Osteoblast (primary cell): ENCODE data around the gene SLC66A1. TPM values are rescaled to one million over a fixed set of nuclear protein-coding genes. Genes with fewer than 3 reads are reported as not detected.

Experiments used
- DNase-seq: peaks from one replicate; pipeline ENCODE4 v3.0.0; 2011; ENCODE audit warnings: low spot score, mixed read lengths; ENCODE audit not compliant: insufficient read length; ENCODE audit errors: missing footprints
- H2AFZ ChIP-seq: 2 replicates; pipeline ENCODE4 v1.6.0; 2011; ENCODE audit warnings: mild to moderate bottlenecking, low read length
- H3K27ac ChIP-seq: 2 replicates; pipeline ENCODE4 v1.5.1; 2011; ENCODE audit warnings: mild to moderate bottlenecking, low read depth, low read length, moderate library complexity
- H3K27me3 ChIP-seq: 2 replicates; pipeline ENCODE4 v1.6.0; 2012; ENCODE audit warnings: mild to moderate bottlenecking, control low read depth, inconsistent platforms, low read length, moderate library complexity; ENCODE audit not compliant: insufficient read depth
- H3K36me3 ChIP-seq: 2 replicates; pipeline ENCODE4 v1.5.1; 2011; ENCODE audit warnings: mild to moderate bottlenecking, low read length, control low read depth, moderate library complexity; ENCODE audit not compliant: insufficient read depth
- H3K4me1 ChIP-seq: 2 replicates; pipeline ENCODE4 v1.5.1; 2011; ENCODE audit warnings: mild to moderate bottlenecking, low read length, control low read depth, moderate library complexity; ENCODE audit not compliant: insufficient read depth
- H3K4me2 ChIP-seq: 2 replicates; pipeline ENCODE4 v1.6.0; 2011; ENCODE audit warnings: mild to moderate bottlenecking, low read length; ENCODE audit not compliant: insufficient read depth
- H3K4me3 ChIP-seq: fragments of 200-600 bp; sonication (generic); 3 replicates; pipeline ENCODE4 v1.5.1; 2012; ENCODE audit warnings: mild to moderate bottlenecking, low read length, inconsistent platforms; ENCODE audit not compliant: insufficient read depth
- H3K79me2 ChIP-seq: 2 replicates; pipeline ENCODE4 v1.6.0; 2012; ENCODE audit warnings: mild to moderate bottlenecking, low read length, control low read depth, inconsistent platforms; ENCODE audit not compliant: insufficient read depth
- H3K9me3 ChIP-seq: 2 replicates; pipeline ENCODE4 v1.5.1; 2011; ENCODE audit warnings: low read depth, low read length, control low read depth
- H4K20me1 ChIP-seq: 2 replicates; pipeline ENCODE4 v1.6.0; 2012; ENCODE audit warnings: mild to moderate bottlenecking, low read length, control low read depth; ENCODE audit not compliant: insufficient read depth
- CTCF ChIP-seq: IDR thresholded peaks from 2 replicates; pipeline ENCODE4 v1.5.1; 2011; ENCODE audit warnings: mild to moderate bottlenecking, low read depth, low read length, moderate library complexity; ENCODE audit errors: extremely low read depth
- total RNA-seq: library from RNA; depleted of rRNA; stranded (reverse); fragments of >200 nt; gene quantifications from 2 replicates; pipeline ENCODE4 v1.2.3, GENCODE V29; 2012

Gene SLC66A1
- total RNA-seq, 1 donor, result 32.6 TPM

GRCh38 chr1:19325958-19326747, 14.0 kb downstream of the SLC66A1 start:
- H4K20me1 ChIP-seq, result peaks cover 19% of the 10 kb centered on the region
- H3K4me3 ChIP-seq, result no peak overlapping the region
- H3K27ac ChIP-seq, result no peak overlapping the region
- H3K9me3 ChIP-seq, result no peaks in the 10 kb centered on the region
- H3K4me2 ChIP-seq, result no peak overlapping the region
- peaks cover 51% of the 10 kb centered on the region for H3K36me3 ChIP-seq
- no peak overlapping the region for H2AFZ ChIP-seq
- no peaks in the 10 kb centered on the region for H3K27me3 ChIP-seq
- peaks cover 14% of the 10 kb centered on the region for H3K79me2 ChIP-seq
- TF ChIP-seq CTCF, result no peak
- H3K4me1 ChIP-seq, result no peaks in the 10 kb centered on the region
- DNase-seq, result peak; percentile 42

- H2AFZ ChIP-seq, result no peak overlapping the region
- no peaks in the 10 kb centered on the region for H3K4me1 ChIP-seq
- no peak for TF ChIP-seq CTCF
- H3K27me3 ChIP-seq, result no peaks in the 10 kb centered on the region
- H3K36me3 ChIP-seq, result peaks cover 49% of the 10 kb centered on the region
- DNase-seq, result peak; percentile 63
- peaks cover 18% of the 10 kb centered on the region for H4K20me1 ChIP-seq
- no peak overlapping the region for H3K4me2 ChIP-seq
- H3K9me3 ChIP-seq, result no peaks in the 10 kb centered on the region
- H3K27ac ChIP-seq, result no peak overlapping the region
- H3K4me3 ChIP-seq, result no peak overlapping the region
- peaks cover 9% of the 10 kb centered on the region for H3K79me2 ChIP-seq
Measured at GRCh38 chr1:19326748-19327065, 14.6 kb downstream of the SLC66A1 start.

- no peak overlapping the region for H2AFZ ChIP-seq
- H3K4me2 ChIP-seq, result no peak overlapping the region
- H3K4me1 ChIP-seq, result no peaks in the 10 kb centered on the region
- no peaks in the 10 kb centered on the region for H3K27me3 ChIP-seq
- no peak overlapping the region for H3K4me3 ChIP-seq
- no peaks in the 10 kb centered on the region for H3K9me3 ChIP-seq
- TF ChIP-seq CTCF, result no peak
- peaks cover 15% of the 10 kb centered on the region for H4K20me1 ChIP-seq
- no peak overlapping the region for H3K27ac ChIP-seq
- no peak for DNase-seq
- H3K36me3 ChIP-seq, result peaks cover 45% of the 10 kb centered on the region
- H3K79me2 ChIP-seq, result peaks cover 3% of the 10 kb centered on the region
Measured at GRCh38 chr1:19327301-19327700, 15.2 kb downstream of the SLC66A1 start.

- no peak for TF ChIP-seq CTCF
- H3K9me3 ChIP-seq, result no peaks in the 10 kb centered on the region
- no peak overlapping the region for H3K4me3 ChIP-seq
- peaks cover 12% of the 10 kb centered on the region for H4K20me1 ChIP-seq
- no peaks in the 10 kb centered on the region for H3K27me3 ChIP-seq
- H3K27ac ChIP-seq, result no peak overlapping the region
- no peaks in the 10 kb centered on the region for H3K4me1 ChIP-seq
- H2AFZ ChIP-seq, result no peak overlapping the region
- H3K36me3 ChIP-seq, result peaks cover 41% of the 10 kb centered on the region
- DNase-seq, result peak; percentile 72
- no peak overlapping the region for H3K4me2 ChIP-seq
- H3K79me2 ChIP-seq, result no peaks in the 10 kb centered on the region
Measured at GRCh38 chr1:19327736-19328135, 15.6 kb downstream of the SLC66A1 start.
